ENCODE measurements around the gene HUS1.
"Not testable (repeated sequence)": the region's sequence is repeated elsewhere in the genome, so short reads cannot be mapped to it uniquely, and the experiment has no call there.

HUS1 gene

DNA sequence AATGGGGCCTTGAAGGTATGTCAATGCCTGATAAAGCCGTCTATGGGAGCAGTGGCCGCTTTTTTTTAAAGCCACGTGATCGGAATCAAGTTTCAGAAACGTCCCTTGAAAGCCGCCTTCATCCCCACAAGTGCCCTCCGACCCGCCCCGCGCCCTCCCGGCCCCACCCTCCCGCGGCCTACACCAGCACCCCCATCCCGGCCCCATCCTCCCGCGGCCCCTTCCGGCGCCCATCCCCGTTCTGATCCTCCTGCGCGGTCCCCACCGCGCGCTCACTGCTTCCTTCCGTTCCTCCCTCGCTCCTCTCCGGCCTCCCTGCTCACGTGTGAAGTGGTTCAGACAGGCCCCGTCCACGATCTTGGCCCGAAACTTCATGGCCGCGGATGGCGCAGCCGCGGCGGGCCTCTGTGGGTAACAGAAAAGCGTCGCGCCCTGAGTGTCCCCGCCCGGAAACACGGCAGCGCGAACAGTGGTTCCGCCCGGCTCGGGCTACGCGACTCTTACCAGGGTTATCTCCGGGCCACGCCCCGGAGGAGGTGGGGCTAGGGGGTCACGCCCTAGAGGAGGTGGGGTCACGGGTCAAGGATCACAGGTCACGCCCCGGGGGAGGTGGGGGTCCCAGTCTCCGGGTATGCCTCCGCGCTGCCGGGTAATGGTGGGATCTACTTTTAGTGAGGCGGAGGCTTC is at the start of gene HUS1:
TSS of gene HUS1 (minus strand) at position 471 of the 687 bp plus-strand sequence. CDS start at position 375, 96 bp downstream.
- no peak for FAIRE-seq

DNA sequence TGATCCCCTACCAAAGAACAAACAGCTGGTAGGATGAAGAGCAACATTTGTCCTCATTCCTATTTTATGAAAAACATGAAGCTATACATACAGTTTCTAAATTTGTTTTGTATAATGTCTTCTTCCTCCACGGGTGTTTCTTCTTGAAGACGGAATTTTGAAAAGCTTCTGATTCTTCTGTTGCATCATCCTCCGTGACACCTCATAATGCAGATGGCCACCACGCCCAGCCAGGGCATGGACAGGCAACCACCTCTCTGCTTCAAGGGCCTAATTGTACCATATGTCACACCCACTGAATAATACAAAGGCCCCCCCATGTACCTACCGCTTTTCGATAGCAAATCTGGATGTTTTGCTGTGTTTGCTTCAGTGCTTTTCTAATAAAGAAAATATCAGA is 49.5 kb upstream of the HUS1 start, which contains the start of gene SUN3:
TSS of gene SUN3 (minus strand) at position 170 of the 400 bp plus-strand sequence. CDS start at position 1, 169 bp downstream.
- no peak for FAIRE-seq

DNA sequence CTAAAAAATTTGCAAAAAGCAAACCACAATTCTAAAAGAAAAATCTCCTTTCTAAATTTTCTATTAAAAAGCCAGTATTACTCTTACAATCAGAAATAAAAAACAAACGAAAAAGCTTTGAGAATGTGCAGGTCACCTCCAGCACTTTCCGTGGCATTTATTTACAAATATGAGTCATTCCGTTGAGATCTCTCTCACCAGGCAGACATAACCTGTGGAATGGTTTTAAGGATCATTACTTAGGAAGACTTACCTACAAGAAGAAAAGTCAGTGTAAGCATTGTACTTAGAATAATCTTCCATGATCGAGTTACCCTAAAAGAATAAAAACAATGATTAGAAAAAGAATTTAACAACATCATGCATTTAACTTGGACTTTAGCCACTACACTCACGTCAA is 46.2 kb upstream of the HUS1 start:
- no peak for FAIRE-seq

DNA sequence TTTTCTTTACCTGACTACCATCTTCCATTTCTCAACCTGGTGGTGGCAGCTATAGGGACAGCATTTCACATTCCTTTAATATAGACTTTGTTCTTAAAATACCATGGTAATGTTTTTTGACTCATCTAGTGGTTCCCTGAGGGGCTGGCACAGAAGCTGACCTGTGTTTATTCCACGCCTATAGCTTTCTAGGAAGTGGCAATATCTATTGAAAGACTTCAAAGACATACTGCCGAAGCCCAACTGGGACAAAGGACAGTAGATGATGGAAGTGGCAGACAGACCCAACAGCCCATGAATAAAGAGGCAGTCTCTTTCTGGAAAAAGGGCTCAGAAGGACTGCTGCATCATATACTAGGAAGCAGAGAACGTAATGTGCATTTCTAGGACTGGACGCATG is 38.3 kb upstream of the HUS1 start:
- no peak for FAIRE-seq

DNA sequence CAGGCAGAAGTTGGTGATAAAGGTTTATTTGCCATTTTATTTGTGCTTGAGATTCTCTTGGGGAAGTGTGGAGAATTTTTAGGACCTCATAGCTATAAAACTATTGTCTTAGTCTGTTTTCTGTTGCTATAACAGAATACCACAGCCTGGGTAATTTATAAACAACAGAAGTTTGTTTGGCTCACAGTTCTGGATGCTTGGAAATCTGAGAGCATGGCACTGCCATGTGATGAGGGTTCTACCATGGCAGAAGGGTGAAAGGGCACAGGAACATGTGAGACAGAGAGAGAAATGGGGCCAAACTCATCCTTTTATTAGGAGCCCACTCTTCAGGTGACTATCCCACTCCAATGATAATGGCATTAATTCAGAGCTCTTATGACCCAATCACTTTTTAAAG is 37.2 kb upstream of the HUS1 start:
- FAIRE-seq, result no peak

DNA sequence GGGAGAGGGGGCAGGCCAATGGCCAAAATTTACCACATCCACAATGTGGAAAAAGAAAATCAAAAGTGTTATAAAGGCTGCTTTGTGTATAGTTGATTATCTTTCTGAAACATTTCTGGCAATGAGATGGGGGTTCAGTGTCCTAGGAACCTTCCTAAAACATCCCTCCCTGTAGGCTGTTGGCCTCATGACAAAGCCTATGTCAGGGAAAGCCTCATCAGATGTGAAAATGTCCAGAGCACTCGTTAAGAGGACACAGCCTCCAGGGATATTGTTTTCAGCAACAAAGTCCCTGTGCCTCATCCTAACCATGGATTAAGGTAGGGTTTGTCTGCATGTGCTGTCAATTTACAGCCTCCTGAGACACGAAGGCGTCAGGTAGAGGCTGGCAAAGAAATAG is 32.5 kb upstream of the HUS1 start:
- FAIRE-seq, result no peak

DNA sequence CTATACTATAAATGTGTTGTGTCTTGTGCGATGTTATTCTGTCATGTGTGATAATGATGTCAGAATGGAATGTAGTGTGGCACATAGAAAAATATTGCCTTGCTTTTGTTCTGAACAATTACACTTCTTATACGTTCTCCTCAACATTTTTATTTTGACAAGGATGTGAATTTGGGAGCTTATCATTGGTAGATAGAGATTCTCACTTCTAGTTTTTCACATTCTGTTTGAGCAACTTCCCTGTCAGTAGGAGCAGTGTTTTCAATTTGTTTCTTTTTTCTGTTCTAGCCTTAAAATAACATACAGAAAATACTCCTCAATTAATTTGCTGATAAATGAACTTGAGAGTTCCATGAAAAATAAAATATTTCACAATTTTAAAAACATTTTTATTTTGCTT is 31.9 kb upstream of the HUS1 start:
- FAIRE-seq, result no peak

DNA sequence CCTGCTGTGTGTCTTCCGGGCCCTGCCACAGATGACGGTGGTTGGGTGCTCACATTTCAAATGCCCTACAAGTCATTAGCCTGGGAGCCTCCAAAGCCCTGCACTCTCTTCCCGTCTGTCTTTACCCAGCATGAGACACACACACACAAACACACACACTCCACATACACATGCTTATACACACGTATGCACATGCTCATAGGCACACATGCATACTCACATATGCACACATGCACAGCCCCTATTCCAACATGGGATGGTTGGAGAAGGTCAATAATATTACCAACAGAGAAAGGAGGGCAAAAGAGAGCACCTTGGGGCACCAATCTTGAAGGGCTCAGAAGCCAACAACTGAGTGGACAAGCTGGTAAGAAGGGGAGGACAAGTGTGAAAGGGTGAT is 30.5 kb upstream of the HUS1 start:
- no peak for FAIRE-seq

DNA sequence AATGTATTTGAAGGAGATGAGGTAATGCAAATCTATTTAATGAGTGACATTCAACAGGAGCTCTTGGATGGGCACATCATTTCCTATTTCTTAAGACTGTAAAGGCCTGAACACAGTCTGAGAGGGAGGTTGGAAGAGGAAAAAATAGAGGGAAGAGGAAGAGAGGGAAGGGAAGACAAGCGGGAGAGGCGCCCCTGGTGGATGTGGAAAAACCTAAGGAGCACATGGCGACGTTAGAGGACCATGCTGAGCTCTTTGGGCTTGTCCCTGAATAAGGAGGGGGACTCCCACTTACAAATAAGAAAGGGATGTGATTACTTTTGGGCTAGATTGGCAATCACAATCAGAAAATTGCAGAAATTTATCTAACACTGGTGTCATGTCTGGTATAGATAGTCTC is 29.8 kb upstream of the HUS1 start:
- FAIRE-seq, result no peak

DNA sequence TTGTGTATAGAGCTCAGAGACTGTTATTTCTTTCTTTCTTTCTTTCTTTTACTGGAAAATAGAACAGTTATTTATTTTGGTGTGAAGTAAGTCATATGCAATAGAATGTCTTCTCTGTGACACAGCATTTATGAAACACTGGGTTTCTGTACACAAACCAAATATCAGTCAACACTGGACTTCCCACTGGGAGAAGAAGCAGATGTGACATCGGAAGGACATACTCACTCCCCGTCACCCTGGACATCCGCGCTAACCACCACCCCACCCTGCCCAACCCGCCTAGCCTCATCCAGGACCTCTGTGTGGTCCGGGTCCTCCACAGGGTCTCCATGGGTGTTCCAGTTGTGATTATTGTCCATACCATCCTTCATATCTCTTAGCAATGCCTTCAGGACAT is 27.5 kb upstream of the HUS1 start:
- FAIRE-seq, result no peak

DNA sequence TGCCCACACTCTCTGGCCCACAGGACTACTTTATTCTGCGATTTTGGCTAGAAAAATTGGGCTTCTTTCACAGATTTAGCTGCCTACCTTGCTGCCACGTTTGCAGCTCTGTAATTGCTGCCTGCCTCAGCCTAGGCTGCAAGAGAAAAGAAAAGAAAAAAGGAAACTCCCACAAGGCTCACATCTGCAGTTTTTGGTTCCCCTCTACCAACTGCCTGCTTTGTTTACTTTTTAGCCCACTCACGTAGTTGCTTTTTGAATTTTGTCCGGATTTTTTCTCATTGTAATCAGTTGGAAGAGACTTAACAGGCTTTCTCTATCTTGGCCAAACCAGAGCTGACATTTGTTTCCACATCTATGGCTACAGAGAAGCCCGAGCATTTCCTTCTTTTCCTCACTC is 25.2 kb upstream of the HUS1 start:
- FAIRE-seq, result no peak

DNA sequence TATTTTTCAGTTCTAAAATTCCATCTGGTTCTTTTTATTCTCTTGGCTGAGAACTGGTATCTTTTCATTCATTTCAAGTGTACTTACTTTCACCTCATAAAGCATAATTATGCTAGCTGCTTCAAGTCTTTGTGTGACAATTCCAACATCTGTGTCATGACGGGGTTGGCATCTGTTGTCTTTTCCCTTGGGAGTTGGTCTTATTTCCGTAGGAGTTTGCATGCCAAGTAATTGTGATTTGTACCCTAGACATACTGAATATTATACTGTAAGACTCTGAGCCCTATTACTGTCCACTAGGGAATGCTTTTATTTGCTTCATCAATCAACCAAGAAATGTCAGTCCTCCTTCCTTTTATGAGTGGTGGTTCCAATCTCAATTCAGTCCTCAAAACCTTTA is 24.6 kb upstream of the HUS1 start:
- FAIRE-seq, result no peak

DNA sequence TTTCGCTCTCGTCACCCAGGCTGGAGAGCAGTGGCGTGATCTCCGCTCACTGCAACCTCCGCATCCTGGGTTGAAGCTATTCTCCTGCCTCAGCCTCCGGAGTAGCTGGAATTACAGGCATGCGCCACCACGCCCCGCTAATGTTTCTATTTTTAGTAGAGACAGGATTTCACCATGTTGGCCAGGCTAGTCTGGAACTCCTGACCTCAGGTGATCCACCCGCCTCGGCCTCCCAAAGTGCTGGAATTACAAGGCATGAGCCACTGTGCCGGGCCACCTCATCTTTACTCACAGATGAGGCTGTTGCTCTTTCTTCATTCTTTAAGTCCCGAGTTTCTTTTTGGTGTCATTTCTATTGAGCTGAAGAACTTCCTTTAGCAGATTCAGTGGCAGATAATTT is 20.7 kb upstream of the HUS1 start:
- not testable (repeated sequence) for FAIRE-seq

DNA sequence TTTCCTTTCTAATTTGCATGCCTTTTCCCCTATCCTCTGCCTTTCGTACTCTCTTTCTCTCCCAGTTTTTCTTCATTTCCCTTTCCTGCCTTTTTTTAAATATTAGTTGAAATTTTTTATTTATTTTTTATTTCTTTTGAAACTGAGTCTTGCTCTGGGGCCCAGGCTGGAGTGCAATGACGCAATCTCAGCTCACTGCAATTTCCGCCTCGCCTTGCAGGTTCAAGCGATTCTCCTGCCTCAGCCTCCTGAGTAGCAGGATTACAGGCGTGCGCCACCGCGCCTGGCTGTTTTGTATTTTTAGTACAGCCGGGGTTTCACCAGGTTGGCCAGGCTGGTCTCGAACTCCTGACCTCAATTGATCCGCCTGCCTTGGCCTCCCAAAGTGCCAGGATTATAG is 20.0 kb upstream of the HUS1 start:
- FAIRE-seq, result no peak

DNA sequence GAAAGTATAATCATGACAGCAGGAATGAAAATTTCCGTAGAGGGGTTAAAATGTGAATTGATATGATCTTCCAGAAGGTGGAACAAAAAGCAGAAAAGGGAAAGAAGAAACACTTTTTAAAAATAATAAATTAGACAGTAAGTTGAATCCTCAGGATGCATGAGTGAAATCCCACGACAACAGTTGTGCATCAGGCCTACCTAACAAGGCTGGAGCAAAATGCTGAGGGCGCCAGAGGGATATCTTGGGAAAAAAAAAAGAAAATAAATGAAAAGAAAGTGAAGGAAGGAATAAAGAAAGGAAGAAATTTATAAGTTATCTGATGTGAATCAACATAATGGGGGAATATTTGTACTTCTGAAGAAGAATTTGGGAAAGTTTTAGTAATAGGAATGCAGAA is 13.0 kb upstream of the HUS1 start:
- FAIRE-seq, result no peak

DNA sequence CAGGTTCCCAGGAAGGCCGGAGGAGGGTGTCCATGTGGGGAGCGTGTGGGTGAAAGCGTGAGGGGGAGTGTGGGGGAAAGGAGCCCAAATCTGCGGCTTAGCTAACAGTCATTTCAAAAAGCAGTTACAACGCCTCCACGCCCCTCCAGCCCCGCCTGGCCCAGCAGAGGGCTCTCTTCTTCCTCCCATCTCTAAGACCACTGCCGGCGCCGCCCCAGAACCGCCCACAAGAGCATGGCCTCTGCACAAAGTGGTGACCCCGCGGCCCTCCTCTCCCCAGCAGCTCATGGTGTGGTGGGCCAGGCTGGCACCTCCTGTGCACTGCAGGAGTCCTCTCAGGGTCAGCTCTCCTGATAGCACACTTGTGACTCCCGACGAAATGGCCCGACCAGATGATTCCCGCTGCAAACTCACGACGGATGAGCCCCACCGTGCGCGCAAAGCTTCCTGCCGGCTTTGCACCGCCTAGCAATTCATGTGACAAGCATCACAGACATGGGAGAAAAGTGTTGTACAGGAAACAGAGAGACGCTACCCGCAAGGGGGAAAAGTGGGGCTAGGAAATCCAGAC is 12.4 kb upstream of the HUS1 start:
- no peak for FAIRE-seq

DNA sequence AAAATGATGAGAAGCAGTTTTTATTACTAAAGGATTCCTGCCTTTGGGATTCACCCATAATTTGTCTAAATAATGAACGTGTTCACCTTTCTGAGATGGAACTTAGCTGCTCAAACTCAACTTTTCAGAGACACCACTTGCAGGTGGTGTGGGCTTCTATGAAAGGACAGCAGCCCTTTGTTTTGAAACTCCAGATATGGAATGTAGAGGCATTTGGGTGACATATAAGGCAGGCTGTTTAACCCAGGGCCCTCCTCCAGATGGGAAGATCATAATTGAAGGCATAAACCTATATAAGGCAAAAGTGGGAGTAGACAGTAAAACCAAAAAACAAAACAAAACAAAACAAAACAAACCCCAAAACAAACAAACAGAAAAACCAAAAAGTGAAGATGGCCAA is 11.9 kb upstream of the HUS1 start:
- FAIRE-seq, result no peak

DNA sequence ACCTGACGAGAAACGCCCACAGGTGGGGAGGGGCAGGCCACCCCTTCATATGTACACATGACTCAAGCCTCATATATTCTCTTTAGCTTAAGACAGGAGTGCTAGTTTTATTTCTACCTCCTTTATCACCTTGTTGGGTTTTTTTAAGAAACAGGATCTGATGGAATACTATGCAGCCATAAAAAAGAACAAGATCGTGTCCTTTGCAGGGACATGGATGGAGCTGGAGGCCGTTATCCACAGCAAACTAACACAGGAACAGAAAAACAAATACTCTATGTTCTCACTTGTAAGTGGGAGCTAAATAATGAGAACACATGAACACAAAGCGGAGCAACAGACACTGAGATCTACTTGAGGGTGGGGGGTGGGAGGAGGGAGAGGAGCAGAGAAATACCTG is 11.2 kb upstream of the HUS1 start:
- no peak for FAIRE-seq

DNA sequence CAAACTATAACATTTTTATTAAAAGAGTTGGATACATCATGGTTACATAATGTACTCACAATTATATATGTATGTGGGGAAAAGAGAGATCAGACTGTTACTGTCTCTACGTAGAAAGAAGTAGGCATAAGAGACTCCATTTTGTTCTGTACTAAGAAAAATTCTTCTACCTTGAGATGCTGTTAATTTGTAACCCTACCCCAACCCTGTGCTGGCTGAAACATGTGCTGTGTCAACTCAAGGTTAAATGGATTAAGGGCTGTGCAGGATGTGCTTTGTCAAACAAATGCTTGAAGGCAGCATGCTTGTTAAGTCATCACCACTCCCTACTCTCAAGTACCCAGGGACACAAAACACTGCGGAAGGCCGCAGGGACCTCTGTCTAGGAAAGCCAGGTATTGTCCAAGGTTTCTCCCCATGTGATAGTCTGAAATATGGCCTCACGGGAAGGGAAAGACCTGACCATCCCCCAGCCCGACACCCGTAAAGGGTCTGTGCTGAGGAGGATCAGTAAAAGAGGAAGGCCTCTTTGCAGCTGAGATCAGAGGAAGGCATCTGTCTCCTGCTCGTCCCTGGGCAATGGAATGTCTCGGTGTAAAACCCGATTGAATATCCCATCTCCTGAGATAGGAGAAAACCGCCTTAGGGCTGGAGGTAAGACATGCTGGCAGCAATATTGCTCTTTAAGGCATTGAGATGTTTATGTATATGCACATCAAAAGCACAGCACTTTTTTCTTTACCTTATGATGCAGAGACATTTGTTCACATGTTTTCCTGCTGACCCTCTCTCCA is 10.4 kb upstream of the HUS1 start:
- not testable (repeated sequence) for FAIRE-seq

DNA sequence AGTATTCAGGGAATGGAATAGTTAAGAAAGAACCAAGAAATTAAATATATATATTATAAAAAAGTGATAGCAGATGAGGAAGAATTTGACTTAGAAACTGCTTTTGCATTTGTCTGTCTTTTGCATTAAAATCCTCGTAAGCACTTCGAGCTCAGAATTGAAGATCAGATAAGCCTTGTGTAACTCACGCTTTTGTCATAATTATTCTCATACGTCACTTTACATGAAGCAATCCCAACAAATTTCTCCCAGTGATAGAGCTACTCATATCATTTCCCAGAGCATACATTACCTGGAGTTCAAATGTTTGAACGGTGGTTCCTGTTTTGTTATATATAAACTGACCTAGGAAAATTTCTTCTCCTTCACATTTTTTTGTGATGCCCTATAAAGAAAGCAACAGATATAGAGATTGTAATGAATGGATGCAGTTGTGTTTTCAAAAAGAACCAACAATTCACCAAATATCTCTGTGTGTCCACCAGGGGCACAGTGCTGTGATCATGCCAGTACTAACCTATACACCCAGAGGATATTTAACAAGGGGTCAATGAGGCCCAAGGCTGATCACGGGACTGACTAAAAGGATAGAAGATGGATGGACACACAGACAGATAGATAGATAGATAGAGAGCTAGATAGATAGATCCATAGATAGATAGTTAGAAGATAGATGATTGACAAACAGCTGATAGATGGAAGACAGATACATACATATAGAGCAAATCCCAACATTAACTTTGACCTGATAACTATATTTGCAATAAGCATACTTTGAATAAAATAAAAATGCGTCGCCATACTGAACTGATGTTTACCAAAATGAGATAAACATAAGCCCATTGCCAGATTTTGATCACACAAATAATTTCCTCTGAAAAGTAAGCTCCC is 9.3 kb upstream of the HUS1 start:
- FAIRE-seq, result peak; percentile 42

DNA sequence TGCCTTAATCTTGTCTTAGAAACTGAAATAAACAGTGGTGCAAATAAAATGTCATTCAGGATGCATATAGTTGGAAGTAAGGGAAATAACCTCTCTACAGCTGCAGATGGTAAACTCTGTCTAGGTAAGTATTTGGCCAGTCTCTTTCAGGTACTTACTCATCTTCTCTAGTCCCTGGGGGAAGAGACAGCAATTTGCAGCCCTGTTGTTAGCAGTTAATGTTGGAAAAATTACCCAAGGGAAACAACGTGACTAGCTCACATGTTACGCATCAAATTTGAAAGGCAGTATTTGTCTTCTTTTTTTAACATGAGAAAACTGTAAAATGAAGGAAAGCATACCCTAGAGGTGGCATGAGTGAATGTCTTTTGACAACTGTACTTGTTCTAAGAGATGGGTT is 3.2 kb upstream of the HUS1 start:
- no peak for FAIRE-seq

DNA sequence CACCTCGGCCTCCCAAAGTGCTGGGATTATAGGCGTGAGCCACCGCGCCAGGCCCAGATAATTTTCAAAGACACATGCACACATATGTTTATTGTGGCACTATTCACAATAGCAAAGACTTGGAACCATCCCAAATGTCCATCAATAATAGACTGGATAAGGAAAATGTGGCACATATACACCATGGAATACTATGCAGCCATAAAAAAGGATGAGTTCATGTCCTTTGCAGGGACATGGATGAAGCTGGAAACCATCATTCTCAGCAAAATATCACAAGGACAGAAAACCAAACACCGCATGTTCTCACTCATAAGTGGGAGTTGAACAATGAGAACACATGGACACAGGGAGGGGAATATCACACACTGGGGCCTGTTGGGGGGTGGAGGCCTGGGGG is 1.2 kb upstream of the HUS1 start:
- not testable (repeated sequence) for FAIRE-seq

DNA sequence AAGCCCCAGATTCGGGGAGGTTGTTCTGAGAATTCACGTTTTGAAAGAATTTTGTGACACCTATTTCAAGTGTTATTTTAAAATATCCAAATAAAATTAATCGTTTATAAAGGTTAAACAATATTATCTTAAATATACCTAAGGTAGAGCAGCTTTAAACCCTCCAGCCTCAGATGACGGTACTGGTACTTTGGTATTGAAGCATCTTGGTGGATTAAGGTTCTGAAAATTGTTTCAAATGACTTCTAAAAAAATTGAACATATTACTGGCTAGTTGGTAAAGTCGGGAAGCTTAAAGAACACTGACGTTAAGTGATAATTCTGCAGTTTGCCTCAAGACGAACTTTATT is 392 bp upstream of the HUS1 start:
- FAIRE-seq, result no peak
